BLaER1 (cell line): ENCODE measurements around the gene USP3.
"Not testable (repeated sequence)": the region's sequence is repeated elsewhere in the genome, so short reads cannot be mapped to it uniquely, and the experiment has no call there.

Experiments
- H3K27ac ChIP-seq: shearing (Covaris generic); formaldehyde crosslinking; 2 replicates; pipeline ENCODE4 v1.8.1; 2022
- H3K27me3 ChIP-seq: shearing (Covaris generic); formaldehyde crosslinking; 2 replicates; pipeline ENCODE4 v1.8.1; 2022
- H3K36me3 ChIP-seq: shearing (Covaris generic); formaldehyde crosslinking; 2 replicates; pipeline ENCODE4 v1.8.1; 2022
- H3K4me1 ChIP-seq: shearing (Covaris generic); formaldehyde crosslinking; 2 replicates; pipeline ENCODE4 v1.8.1; 2022
- H3K4me2 ChIP-seq: shearing (Covaris generic); formaldehyde crosslinking; 2 replicates; pipeline ENCODE4 v1.8.1; 2022
- H3K4me3 ChIP-seq: shearing (Covaris generic); formaldehyde crosslinking; 2 replicates; pipeline ENCODE4 v1.8.1; 2022
- H3K9ac ChIP-seq: shearing (Covaris generic); formaldehyde crosslinking; 2 replicates; pipeline ENCODE4 v1.8.1; 2022
- H3K9me3 ChIP-seq: shearing (Covaris generic); formaldehyde crosslinking; 2 replicates; pipeline ENCODE4 v1.8.1; 2022
- H4K20me1 ChIP-seq: shearing (Covaris generic); formaldehyde crosslinking; 2 replicates; pipeline ENCODE4 v1.8.1; 2022
- Cebpa-rat ChIP-seq: shearing (Covaris generic); IDR thresholded peaks from 2 replicates; pipeline ENCODE4 v1.8.1; 2022

The USP3 gene

GRCh38 chr15:63522225-63522578 is 17.8 kb downstream of the USP3 start:
- peaks cover 6% of the 10 kb centered on the region for H3K4me1 ChIP-seq

GRCh38 chr15:63523306-63523990 is 19.1 kb downstream of the USP3 start:
- peaks cover 36% of the 10 kb centered on the region for H3K36me3 ChIP-seq
- no peaks in the 10 kb centered on the region; the same call in 1 of the 2 replicates for H3K4me1 ChIP-seq
- no peak for TF ChIP-seq Cebpa-rat
- H3K4me2 ChIP-seq, result no peak overlapping the region
- H3K27me3 ChIP-seq, result no peaks in the 10 kb centered on the region
- H3K9ac ChIP-seq, result no peak overlapping the region
- peaks cover 3% of the 10 kb centered on the region; the same call in 1 of the 2 replicates for H3K9me3 ChIP-seq
- no peak overlapping the region for H3K4me3 ChIP-seq
- no peak overlapping the region for H3K27ac ChIP-seq
- peaks cover 100% of the 10 kb centered on the region for H4K20me1 ChIP-seq

More at GRCh38 chr15:63522225-63522578, 17.8 kb downstream of the USP3 start:
- no peak overlapping the region for H3K4me3 ChIP-seq
- no peaks in the 10 kb centered on the region for H3K27me3 ChIP-seq
- H3K9me3 ChIP-seq, result peaks cover 3% of the 10 kb centered on the region; the same call in 1 of the 2 replicates
- H3K36me3 ChIP-seq, result peaks cover 26% of the 10 kb centered on the region
- no peak overlapping the region for H3K27ac ChIP-seq
- TF ChIP-seq Cebpa-rat, result no peak
- peaks cover 100% of the 10 kb centered on the region for H4K20me1 ChIP-seq
- no peak overlapping the region for H3K9ac ChIP-seq
- no peak overlapping the region for H3K4me2 ChIP-seq

- H3K27me3 ChIP-seq, result no peaks in the 10 kb centered on the region
- no peak for TF ChIP-seq Cebpa-rat
- no peak overlapping the region for H3K27ac ChIP-seq
- no peak overlapping the region for H3K4me3 ChIP-seq
- peaks cover 36% of the 10 kb centered on the region for H3K36me3 ChIP-seq
- H3K4me2 ChIP-seq, result no peak overlapping the region
- H4K20me1 ChIP-seq, result peaks cover 100% of the 10 kb centered on the region
- peaks cover 3% of the 10 kb centered on the region; the same call in 1 of the 2 replicates for H3K9me3 ChIP-seq
- H3K9ac ChIP-seq, result no peak overlapping the region
- no peaks in the 10 kb centered on the region; the same call in 1 of the 2 replicates for H3K4me1 ChIP-seq
These were observed 20.1 kb downstream of the USP3 start for GRCh38 chr15:63524316-63525015.

- no peak overlapping the region for H3K4me2 ChIP-seq
These were observed 22.0 kb downstream of the USP3 start for GRCh38 chr15:63526401-63526800.

GRCh38 chr15:63528138-63528659 is 23.8 kb downstream of the USP3 start:
- Histone ChIP-seq H3K9ac (no peak overlapping the region), H3K27me3 (no peaks in the 10 kb centered on the region), H3K4me1 (no peaks in the 10 kb centered on the region; the same call in 1 of the 2 replicates), H4K20me1 (peaks cover 100% of the 10 kb centered on the region), H3K4me3 (no peak overlapping the region), H3K36me3 (peaks cover 39% of the 10 kb centered on the region), H3K27ac (no peak overlapping the region), H3K9me3 (peaks cover 3% of the 10 kb centered on the region; the same call in 1 of the 2 replicates), H3K4me2 (no peak overlapping the region)
- TF ChIP-seq Cebpa-rat, result no peak

More at GRCh38 chr15:63526401-63526800, 22.0 kb downstream of the USP3 start:
- TF ChIP-seq Cebpa-rat, result no peak
- Histone ChIP-seq H4K20me1 (peaks cover 100% of the 10 kb centered on the region), H3K9ac (no peak overlapping the region), H3K4me1 (no peaks in the 10 kb centered on the region; the same call in 1 of the 2 replicates), H3K36me3 (peaks cover 45% of the 10 kb centered on the region), H3K27me3 (no peaks in the 10 kb centered on the region), H3K27ac (no peak overlapping the region), H3K9me3 (peaks cover 3% of the 10 kb centered on the region; the same call in 1 of the 2 replicates), H3K4me3 (no peak overlapping the region)

- Histone ChIP-seq H3K9ac (no peak overlapping the region), H3K27me3 (no peaks in the 10 kb centered on the region), H3K36me3 (peaks cover 34% of the 10 kb centered on the region), H3K4me2 (no peak overlapping the region), H3K4me1 (peaks cover 5% of the 10 kb centered on the region), H3K27ac (no peak overlapping the region), H3K4me3 (no peak overlapping the region), H3K9me3 (no peaks in the 10 kb centered on the region), H4K20me1 (peaks cover 100% of the 10 kb centered on the region)
- TF ChIP-seq Cebpa-rat, result no peak
These were observed 25.8 kb downstream of the USP3 start for GRCh38 chr15:63530235-63530634.

- H3K4me2 ChIP-seq, result no peak overlapping the region
- peaks cover 39% of the 10 kb centered on the region for H3K36me3 ChIP-seq
- H3K27me3 ChIP-seq, result no peaks in the 10 kb centered on the region
- no peak for TF ChIP-seq Cebpa-rat
- no peaks in the 10 kb centered on the region for H3K9me3 ChIP-seq
- H3K4me3 ChIP-seq, result no peak overlapping the region
- peaks cover 11% of the 10 kb centered on the region for H3K4me1 ChIP-seq
- H4K20me1 ChIP-seq, result peaks cover 100% of the 10 kb centered on the region
- no peak overlapping the region for H3K27ac ChIP-seq
- no peak overlapping the region for H3K9ac ChIP-seq
These were observed 26.4 kb downstream of the USP3 start for GRCh38 chr15:63530752-63531299.

GRCh38 chr15:63531586-63531985 is 27.2 kb downstream of the USP3 start:
- no peak overlapping the region for H3K4me2 ChIP-seq
- H3K4me1 ChIP-seq, result peaks cover 16% of the 10 kb centered on the region

GRCh38 chr15:63532307-63532744 is 27.9 kb downstream of the USP3 start:
- no peak overlapping the region for H3K27ac ChIP-seq
- H3K36me3 ChIP-seq, result peaks cover 44% of the 10 kb centered on the region
- no peaks in the 10 kb centered on the region for H3K27me3 ChIP-seq
- no peaks in the 10 kb centered on the region for H3K9me3 ChIP-seq
- H3K4me2 ChIP-seq, result no peak overlapping the region
- no peak for TF ChIP-seq Cebpa-rat
- H3K4me3 ChIP-seq, result no peak overlapping the region
- H3K9ac ChIP-seq, result no peak overlapping the region
- H3K4me1 ChIP-seq, result peaks cover 16% of the 10 kb centered on the region
- H4K20me1 ChIP-seq, result peaks cover 100% of the 10 kb centered on the region

More at GRCh38 chr15:63531586-63531985, 27.2 kb downstream of the USP3 start:
- Histone ChIP-seq H3K4me3 (no peak overlapping the region), H3K27me3 (no peaks in the 10 kb centered on the region), H3K9me3 (no peaks in the 10 kb centered on the region), H4K20me1 (peaks cover 100% of the 10 kb centered on the region), H3K27ac (no peak overlapping the region), H3K9ac (no peak overlapping the region), H3K36me3 (peaks cover 47% of the 10 kb centered on the region)
- no peak for TF ChIP-seq Cebpa-rat

- peaks cover 27% of the 10 kb centered on the region for H3K4me1 ChIP-seq
- not testable (repeated sequence) for H3K4me2 ChIP-seq
These were observed 30.5 kb downstream of the USP3 start for GRCh38 chr15:63534888-63535287.

More at GRCh38 chr15:63534888-63535287, 30.5 kb downstream of the USP3 start:
- Histone ChIP-seq H3K36me3 (peaks cover 53% of the 10 kb centered on the region), H4K20me1 (peaks cover 100% of the 10 kb centered on the region)
- H3K27ac ChIP-seq, H3K4me3 ChIP-seq, H3K9me3 ChIP-seq, H3K9ac ChIP-seq, H3K27me3 ChIP-seq: not testable (repeated sequence)
